Measurements from ENCODE around the gene EVI5L.
A peak's percentile ranks its signal among the peaks of the same experiment; 100 is the strongest.
"Not testable (repeated sequence)": the region's sequence is repeated elsewhere in the genome, so short reads cannot be mapped to it uniquely, and the experiment has no call there.

Gene EVI5L

GRCh38 chr19:7859087-7859486 lies 29.1 kb downstream of the EVI5L start:
- Mint-ChIP-seq H3K27me3 (peaks cover 62% of the 10 kb centered on the region), H3K4me1 (peaks cover 28% of the 10 kb centered on the region)
- H3K27ac Mint-ChIP-seq, H3K4me3 Mint-ChIP-seq, H3K9me3 Mint-ChIP-seq, ATAC-seq, DNase-seq: not testable (repeated sequence)

DNA sequence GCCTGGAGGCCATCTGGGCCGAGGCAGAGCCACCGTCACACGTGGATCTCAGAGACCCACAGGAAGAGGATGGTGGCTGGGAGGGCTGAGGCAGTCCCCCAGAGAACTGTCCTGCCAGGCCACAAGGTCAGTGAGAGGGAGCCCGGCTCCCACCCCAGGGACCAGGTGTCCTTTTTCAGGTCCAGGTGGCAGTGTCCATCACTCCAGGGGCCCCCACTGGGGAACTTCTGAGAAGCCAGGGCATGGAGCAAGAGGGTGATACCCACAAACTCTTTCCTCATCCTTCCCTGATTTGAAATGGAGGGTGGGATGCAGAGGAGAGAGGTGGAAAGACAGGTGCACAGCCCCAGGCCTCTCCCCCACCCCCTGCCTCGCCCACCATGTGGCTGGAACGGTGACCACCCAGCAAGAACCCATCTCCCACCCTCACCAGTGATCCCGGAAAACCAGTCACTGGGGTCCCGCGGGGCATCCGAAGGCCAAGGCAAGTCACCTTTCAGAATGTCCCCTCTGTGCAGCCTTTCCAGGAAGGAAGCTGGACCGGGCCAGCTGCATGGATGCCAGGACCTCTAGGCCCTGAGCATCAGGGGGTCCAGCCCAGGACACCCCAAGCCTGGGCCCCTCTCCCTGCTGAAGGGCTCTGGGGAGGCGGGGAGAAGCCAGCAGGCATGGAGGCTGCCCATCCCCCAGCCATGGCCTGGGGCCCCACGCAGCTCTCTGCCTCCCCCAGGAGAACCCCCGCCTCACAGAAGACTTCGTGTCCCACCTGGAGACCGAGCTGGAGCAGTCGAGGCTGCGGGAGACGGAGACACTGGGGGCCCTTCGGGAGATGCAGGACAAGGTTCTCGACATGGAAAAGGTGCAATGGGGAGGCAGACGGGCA lies 30.1 kb downstream of the EVI5L start:
- ATAC-seq, result no peak
- Mint-ChIP-seq H3K27ac (no peak overlapping the region), H3K4me1 (peaks cover 36% of the 10 kb centered on the region), H3K27me3 (peaks cover 68% of the 10 kb centered on the region), H3K9me3 (no peaks in the 10 kb centered on the region), H3K4me3 (no peak overlapping the region)
- no peak for DNase-seq

- H3K4me1 Mint-ChIP-seq, result peaks cover 42% of the 10 kb centered on the region
- no peak overlapping the region for H3K27ac Mint-ChIP-seq
- peak overlapping the region in 1 of 2 donors; percentile 81 for H3K4me3 Mint-ChIP-seq
- H3K9me3 Mint-ChIP-seq, result no peaks in the 10 kb centered on the region
- H3K27me3 Mint-ChIP-seq, result peaks cover 67% of the 10 kb centered on the region
- DNase-seq (no peak), ATAC-seq (no peak)
Measured at GRCh38 chr19:7860714-7861618, 30.9 kb downstream of the EVI5L start.

DNA sequence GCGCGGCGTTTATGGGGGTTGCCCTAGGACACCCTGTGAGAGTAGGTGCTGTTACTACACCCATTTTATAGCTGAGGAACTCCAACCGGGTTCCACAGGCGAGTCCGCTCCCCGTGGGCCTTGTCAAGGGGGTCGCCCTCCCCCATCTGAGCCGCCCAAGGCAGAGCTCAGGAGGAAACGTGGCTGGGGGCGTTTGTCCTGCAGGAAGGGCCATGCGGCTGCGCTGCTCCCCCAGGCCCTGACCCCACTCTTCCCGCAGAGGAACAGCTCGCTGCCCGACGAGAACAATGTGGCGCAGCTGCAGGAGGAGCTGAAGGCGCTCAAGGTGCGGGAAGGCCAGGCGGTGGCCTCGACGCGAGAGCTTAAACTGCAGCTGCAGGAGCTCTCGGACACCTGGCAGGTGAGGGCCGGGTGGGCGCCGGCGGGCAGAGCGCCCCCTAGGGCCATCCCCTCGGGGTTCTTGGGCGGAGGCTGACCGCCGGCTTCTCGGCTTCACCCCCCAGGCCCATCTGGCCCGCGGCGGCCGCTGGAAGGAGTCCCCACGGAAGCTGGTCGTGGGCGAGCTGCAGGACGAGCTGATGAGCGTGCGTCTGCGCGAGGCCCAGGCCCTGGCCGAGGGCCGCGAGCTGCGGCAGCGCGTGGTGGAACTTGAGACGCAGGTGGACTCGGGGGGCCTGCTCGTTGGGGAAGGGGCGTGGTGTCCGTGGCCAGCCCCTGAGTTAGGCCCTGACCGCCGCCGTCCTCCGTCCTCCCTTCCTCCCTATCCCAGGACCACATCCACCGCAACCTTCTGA lies 31.8 kb downstream of the EVI5L start:
- H3K4me3 Mint-ChIP-seq, result peak overlapping the region; percentile 71 to 81
- H3K4me1 Mint-ChIP-seq, result peaks cover 42% of the 10 kb centered on the region
- peaks cover 66% of the 10 kb centered on the region for H3K27me3 Mint-ChIP-seq
- DNase-seq, result no peak
- ATAC-seq, result peak; percentile 13
- H3K9me3 Mint-ChIP-seq, result no peaks in the 10 kb centered on the region
- no peak overlapping the region for H3K27ac Mint-ChIP-seq

- Mint-ChIP-seq H3K27me3 (peaks cover 66% of the 10 kb centered on the region), H3K27ac (no peak overlapping the region), H3K4me1 (peaks cover 42% of the 10 kb centered on the region), H3K9me3 (no peaks in the 10 kb centered on the region), H3K4me3 (peak overlapping the region; percentile 71 to 81)
- DNase-seq (peak; percentile 73 to 76), ATAC-seq (peak; percentile 53)
Measured at GRCh38 chr19:7862413-7862951, 32.5 kb downstream of the EVI5L start.

GRCh38 chr19:7863157-7863970 lies 33.3 kb downstream of the EVI5L start:
- DNase-seq (no peak), ATAC-seq (peak; percentile 8)
- Mint-ChIP-seq H3K27me3 (peaks cover 71% of the 10 kb centered on the region), H3K4me1 (peaks cover 42% of the 10 kb centered on the region), H3K27ac (peak overlapping the region in 1 of 2 donors; percentile 34), H3K4me3 (peak overlapping the region in 1 of 2 donors; percentile 46), H3K9me3 (no peaks in the 10 kb centered on the region)

- Mint-ChIP-seq H3K4me3 (peak overlapping the region in 1 of 2 donors; percentile 46), H3K27me3 (peaks cover 71% of the 10 kb centered on the region), H3K4me1 (peaks cover 50% of the 10 kb centered on the region), H3K27ac (no peak overlapping the region), H3K9me3 (no peaks in the 10 kb centered on the region)
- ATAC-seq, result no peak
- no peak for DNase-seq
Measured at GRCh38 chr19:7863971-7864689, 34.1 kb downstream of the EVI5L start.

DNA sequence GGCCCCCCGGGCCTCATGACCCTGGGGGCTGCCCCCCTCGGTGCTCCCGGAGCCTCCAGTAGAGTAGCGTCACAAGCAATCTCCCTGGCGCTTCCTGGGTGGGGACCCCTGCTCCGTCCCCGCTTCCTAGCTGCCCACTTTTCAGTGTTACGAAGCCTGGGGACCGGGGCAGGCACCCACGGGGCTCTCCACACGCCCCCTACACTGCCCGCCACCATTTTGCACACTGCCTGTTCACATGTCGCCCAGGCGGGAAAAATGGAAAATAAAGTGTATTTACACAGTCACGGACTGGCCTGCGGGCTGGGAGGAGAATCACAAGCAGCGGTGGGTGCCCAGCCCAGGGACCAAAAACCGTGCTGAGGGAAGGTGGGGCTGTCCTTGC lies 34.7 kb downstream of the EVI5L start:
- H3K4me3 Mint-ChIP-seq, result no peak overlapping the region
- peaks cover 53% of the 10 kb centered on the region for H3K4me1 Mint-ChIP-seq
- no peak overlapping the region for H3K27ac Mint-ChIP-seq
- DNase-seq (no peak), ATAC-seq (no peak)
- H3K27me3 Mint-ChIP-seq, result peaks cover 71% of the 10 kb centered on the region
- H3K9me3 Mint-ChIP-seq, result no peaks in the 10 kb centered on the region

DNA sequence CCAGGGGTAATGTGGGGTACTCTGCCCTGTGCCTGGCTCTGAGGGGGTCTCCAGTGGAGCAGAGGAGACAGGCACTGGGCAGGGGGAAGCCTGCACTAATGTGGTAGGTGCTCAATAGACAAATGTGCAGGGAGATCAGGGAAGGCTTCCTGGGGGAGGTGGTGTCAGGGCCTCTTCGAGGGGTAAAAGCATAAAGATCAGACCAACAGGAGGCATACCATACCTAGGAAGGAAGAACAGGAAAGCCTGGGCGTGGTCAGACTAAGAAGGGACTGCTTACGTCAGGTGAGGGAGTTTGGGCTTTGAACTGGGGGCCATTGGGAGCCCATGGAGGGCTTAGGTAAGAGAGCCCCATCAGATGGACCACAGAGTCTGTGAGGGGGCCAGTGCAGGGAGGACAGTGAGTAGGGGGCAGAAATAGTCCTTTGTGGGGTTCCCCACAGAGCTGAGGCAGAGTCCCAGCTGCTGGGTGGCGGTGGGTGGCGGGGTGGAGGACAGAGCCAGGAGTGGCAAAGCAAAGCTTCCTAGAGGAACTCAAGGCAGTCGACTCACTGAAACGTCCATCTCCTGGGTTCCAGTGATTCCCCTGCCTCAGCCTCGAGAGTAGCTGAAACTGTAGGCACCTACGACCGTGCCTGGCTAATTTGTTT lies 35.4 kb downstream of the EVI5L start:
- no peaks in the 10 kb centered on the region for H3K9me3 Mint-ChIP-seq
- H3K27me3 Mint-ChIP-seq, result peaks cover 67% of the 10 kb centered on the region
- peak overlapping the region in 1 of 2 donors; percentile 14 for H3K4me3 Mint-ChIP-seq
- H3K27ac Mint-ChIP-seq, result peak overlapping the region in 1 of 2 donors; percentile 83
- peaks cover 60% of the 10 kb centered on the region for H3K4me1 Mint-ChIP-seq
- no peak for DNase-seq
- no peak for ATAC-seq

DNA sequence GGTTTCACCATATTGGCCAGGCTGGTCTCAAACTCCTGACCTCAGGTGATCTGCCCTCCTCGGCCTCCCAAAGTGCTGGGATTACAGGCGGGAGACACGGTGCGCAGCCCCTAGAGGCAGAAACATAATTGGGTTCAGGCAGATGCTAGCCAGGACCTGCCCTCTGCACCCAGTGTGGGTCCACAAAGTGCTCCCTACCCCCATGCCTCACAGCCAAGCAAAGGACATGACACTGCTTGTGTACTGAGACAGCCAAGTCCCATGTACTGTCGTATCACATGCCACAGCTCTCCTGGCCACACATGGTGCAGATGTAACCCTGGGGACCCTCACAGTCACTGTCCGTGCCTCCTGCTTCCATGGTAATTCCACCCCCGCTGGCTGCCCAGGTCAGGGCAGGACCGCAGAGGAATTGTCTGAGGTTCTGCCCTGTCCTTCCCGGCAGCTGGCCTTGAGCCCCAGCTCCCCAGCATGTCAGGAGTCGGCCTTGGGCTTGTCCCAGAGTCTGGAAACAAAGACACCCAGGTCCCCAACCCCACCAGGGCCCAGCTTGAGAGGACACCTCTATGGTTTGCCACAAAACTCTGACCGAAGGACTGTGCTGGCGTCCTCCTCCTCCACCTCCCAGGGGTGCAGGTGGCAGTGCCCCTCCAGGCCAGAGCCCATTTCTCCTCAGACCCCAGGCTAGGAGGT lies 36.5 kb downstream of the EVI5L start:
- ATAC-seq, result no peak
- Mint-ChIP-seq H3K9me3 (no peaks in the 10 kb centered on the region), H3K4me3 (no peak overlapping the region), H3K27ac (no peak overlapping the region), H3K4me1 (peaks cover 64% of the 10 kb centered on the region), H3K27me3 (peaks cover 63% of the 10 kb centered on the region)
- no peak for DNase-seq

GRCh38 chr19:7867092-7867844 lies 37.2 kb downstream of the EVI5L start:
- Mint-ChIP-seq H3K4me3 (no peak overlapping the region), H3K27me3 (peaks cover 63% of the 10 kb centered on the region), H3K27ac (peak overlapping the region in 1 of 2 donors; percentile 37)

DNA sequence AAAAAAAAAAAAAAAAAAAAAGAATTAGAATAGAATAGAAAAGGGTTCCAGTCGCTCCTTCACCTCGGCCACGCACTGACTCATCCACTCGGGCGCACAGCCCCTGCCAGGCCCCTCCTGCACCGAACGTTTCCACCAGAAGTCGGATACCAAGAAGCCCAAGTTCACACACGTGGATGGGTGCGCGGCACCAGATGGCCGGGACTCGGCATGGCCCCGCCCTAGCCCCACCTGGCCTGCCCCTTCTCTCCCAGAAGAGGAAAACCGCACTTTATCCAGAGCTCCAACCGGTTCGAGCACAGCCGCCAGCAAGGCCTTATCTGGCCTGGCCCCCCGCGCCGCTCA lies 38.3 kb downstream of the EVI5L start:
- peaks cover 67% of the 10 kb centered on the region for H3K27me3 Mint-ChIP-seq
- H3K4me3 Mint-ChIP-seq, result peak overlapping the region; percentile 86 to 92
- peaks cover 69% of the 10 kb centered on the region for H3K4me1 Mint-ChIP-seq
- H3K9me3 Mint-ChIP-seq, result no peaks in the 10 kb centered on the region
- DNase-seq, result no peak
- H3K27ac Mint-ChIP-seq, result peak overlapping the region in 1 of 2 donors; percentile 82
- ATAC-seq, result no peak

More at GRCh38 chr19:7867092-7867844, 37.2 kb downstream of the EVI5L start:
- DNase-seq (no peak), ATAC-seq (no peak)
- no peaks in the 10 kb centered on the region for H3K9me3 Mint-ChIP-seq
- H3K4me1 Mint-ChIP-seq, result peaks cover 64% of the 10 kb centered on the region

Measured in stimulated activated naive CD8-positive, alpha-beta T cell treated with anti-CD3 and anti-CD28 coated beads, Interleukin-15, amount 100 ng/mL, for 72 hours (primary cell).